NCI-H1694 (cell line): ENCODE results near the gene ACSL1.
"Not testable (repeated sequence)": the region's sequence is repeated elsewhere in the genome, so short reads cannot be mapped to it uniquely, and the experiment has no call there.

ENCODE experiments used
- DNase-seq: peaks from one replicate; lab custom pipeline; 2025; lab: John Stamatoyannopoulos, UW

The ACSL1 gene

GRCh38 chr4:184843984-184844554, 18.3 kb upstream of the ACSL1 start:
- no peak for DNase-seq

- not testable (repeated sequence) for DNase-seq
These were observed 13.3 kb upstream of the ACSL1 start for GRCh38 chr4:184839075-184839399.

- no peak for DNase-seq
These were observed 12.7 kb upstream of the ACSL1 start for GRCh38 chr4:184838249-184839074.

- DNase-seq = no peak
These were observed 10.8 kb upstream of the ACSL1 start for GRCh38 chr4:184836613-184837012.

GRCh38 chr4:184833046-184833838, 7.5 kb upstream of the ACSL1 start:
- DNase-seq = no peak

GRCh38 chr4:184831153-184831552, 5.4 kb upstream of the ACSL1 start:
- DNase-seq = no peak

- no peak for DNase-seq
These were observed 1.0 kb upstream of the ACSL1 start for GRCh38 chr4:184826691-184827270.

- DNase-seq = no peak
These were observed 450 bp downstream of the ACSL1 start for GRCh38 chr4:184825141-184825895.

- no peak for DNase-seq
These were observed 1.0 kb downstream of the ACSL1 start for GRCh38 chr4:184824776-184825084.

- DNase-seq = no peak
These were observed 1.5 kb downstream of the ACSL1 start for GRCh38 chr4:184824081-184824775.

GRCh38 chr4:184823014-184823413, 2.8 kb downstream of the ACSL1 start:
- DNase-seq = no peak

GRCh38 chr4:184822356-184822755, 3.4 kb downstream of the ACSL1 start:
- DNase-seq = no peak

- DNase-seq = no peak
These were observed 4.5 kb downstream of the ACSL1 start for GRCh38 chr4:184821242-184821641.

GRCh38 chr4:184819786-184820185, 6.0 kb downstream of the ACSL1 start:
- no peak for DNase-seq

- no peak for DNase-seq
These were observed 7.6 kb downstream of the ACSL1 start for GRCh38 chr4:184818216-184818564.

- DNase-seq = no peak
These were observed 8.1 kb downstream of the ACSL1 start for GRCh38 chr4:184817494-184818215.

GRCh38 chr4:184816962-184817361, 8.8 kb downstream of the ACSL1 start:
- DNase-seq = no peak

- DNase-seq = peak; percentile 65
These were observed 10.5 kb downstream of the ACSL1 start for GRCh38 chr4:184815046-184815877.

GRCh38 chr4:184814686-184815045, 11.1 kb downstream of the ACSL1 start:
- no peak for DNase-seq

- no peak for DNase-seq
These were observed 13.1 kb downstream of the ACSL1 start for GRCh38 chr4:184812651-184813181.
